Activated CD4-positive, CD25-positive, alpha-beta regulatory T cell treated with anti-CD3 and anti-CD28 coated beads, Interleukin-2, amount 50 U/mL, for 24 hours (primary cell): ENCODE data around the gene WNT3A.

ENCODE experiments used
- ATAC-seq, 2 donors: fragments of 150-1000 bp; cut with Tn5 transposase; one replicate each; pipeline ENCODE4 v1.10.0; 2021; ENCODE audit warnings: mild to moderate bottlenecking in 1 of 2, moderate library complexity in 1 of 2

WNT3A gene

DNA sequence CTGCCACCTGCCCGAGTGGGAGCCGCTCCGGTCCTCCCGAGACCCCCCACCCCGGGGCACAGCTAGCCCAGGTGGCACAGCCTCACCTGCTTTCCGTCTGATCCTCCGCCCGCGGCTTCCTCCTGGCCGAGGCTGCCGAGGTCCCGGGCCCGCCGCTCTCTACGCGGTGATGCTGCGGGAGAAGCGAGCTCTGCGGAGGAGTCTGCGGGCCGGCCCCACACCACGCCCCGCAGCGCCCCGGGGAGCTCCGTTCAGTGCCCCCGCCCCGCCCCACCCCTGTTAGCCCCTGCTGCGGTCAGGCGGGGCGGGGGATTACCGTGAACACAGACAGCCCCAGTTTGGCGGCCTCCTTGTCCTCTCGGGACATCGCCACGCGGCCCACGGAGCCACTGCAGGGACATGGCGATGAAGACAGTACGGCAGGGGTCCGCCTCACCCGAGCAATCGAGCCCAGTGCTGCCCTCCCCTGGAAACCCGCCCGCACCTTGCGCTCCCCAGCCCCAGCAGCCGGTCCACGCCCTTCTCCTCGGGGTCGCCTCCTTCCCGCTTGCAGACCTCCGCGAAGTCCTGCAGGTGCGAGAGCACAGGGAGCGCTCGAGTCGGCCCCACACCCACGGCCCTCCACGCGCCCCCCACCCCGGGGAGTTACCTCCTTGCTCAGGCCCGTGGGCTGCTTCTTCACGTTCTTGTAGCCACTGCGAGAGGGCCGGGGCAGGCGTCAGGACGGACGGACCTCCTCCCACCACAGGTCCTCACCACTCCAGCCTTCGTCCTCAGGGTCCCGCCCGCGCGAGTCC, 95.4 kb downstream of the WNT3A start:
- ATAC-seq = peak; percentile 39 to 50

DNA sequence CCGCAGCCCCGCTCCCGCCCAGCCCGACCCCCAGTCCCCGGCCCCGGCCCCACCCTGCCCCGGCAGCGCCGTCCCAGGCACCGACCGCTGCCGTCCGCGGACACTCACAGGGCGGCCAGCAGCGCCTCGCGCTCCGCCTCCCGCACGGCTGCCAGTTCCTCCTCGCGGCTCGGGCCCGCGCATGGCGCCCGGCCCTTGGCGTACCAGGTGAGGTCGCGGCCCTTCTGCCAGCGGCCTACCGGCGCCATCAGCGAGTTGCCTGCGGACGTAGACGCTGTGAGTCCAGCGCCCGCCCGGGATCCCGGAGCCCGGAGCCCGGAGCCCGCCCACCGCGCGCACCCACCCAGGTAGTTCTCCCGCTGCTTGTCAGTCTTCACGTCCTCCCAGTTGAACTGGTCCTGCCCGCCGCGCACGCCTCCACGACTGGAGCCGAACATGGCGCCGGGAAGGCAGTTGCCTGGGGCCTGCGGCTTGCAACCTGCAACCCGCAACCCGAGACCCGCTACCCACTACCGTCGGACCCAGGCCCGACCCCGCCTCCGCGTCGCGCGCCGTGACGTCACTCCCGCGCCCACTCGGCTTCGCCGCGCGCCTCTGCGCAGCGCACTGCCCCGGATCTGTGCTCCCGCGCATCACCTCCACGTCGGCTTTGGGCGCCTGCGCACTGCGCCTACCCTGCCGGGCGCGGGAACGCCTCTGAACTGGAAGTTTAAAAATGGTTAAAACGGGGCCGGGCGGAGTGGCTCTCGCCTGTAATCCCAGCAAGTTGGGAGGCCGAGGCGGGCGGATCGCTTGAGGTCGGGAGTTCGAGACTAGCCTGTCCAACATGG, 96.2 kb downstream of the WNT3A start, which contains the start of gene C1orf35:
Gene C1orf35, minus strand, starts transcription at position 535 of the 830 bp plus-strand sequence. Its CDS starts 98 bp downstream, at position 437.
- peak; percentile 85 to 87 for ATAC-seq

DNA sequence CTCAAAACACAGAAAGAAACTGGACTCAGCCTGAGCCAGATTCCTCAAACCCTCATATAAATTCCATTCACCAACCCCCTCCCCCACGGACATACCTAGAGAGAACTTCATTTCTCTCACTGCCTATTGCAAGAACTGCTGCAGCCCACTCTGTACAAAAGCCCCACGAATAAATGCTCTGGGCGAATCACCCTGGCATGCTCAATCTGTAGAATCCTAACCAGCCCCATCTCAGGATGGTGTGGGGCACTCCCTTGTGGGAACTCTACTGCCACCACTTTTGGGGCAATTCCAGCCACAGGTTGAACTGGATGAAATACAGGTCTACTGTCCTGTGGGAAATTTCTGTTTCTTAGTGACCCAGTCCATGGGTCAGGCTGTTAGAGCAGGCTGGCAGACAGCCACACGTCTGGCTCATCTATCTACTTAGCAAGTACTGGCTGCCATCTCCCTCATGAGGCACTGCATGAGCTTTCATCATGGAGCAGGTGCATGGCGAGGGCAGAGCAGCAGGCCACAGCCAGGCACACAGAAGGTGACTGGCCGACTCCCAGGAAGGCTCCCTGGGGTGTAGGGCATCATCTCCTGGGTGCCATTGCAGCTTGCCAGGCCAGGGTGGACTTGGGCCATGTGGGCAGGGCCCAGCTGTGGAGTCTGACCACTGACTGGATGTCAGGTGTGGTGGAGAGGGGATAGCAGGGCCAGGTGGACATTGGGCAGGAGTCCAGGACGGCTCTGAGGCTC, 97.9 kb downstream of the WNT3A start:
- ATAC-seq = no peak

- ATAC-seq = no peak
Observed at GRCh38 chr1:228105270-228105995, 98.6 kb downstream of the WNT3A start.

DNA sequence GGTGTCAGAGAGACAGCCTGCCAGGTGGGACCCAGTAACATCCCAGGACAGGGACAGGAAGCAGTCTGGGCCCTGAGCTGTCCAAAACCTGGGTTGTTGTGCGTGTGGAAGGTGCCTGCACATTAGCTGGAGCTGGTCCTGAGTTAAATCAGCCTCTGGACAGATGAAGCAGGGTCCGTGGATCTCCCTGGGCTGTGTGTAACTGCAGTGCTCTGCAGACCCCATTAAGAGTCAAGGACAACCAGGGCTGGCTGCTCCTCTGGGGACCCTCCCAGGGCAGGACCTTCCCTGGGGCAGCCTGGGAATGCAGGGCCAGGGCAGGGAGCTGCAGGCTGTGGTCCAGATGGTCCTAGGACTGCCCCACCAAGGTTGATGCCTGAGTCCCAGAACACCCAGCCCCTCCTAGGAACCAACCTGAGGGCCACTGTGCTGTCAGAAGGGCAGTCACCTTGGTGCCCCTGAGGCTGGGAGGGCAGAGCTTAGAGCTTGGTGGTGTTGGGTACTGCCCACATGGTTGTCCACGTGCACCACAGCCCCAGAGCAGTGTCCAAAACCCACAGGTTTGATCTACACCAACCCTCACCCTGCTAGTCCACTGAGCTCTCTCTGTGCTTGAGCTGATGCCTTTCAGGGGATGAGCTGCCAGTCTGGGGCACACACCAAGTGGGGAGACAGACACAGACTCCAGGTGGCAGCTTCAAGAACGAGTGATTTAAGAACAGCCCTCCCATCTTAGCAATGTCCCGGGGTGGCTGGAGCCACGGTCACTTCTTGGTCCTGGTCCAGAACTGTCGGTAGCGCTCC, 99.4 kb downstream of the WNT3A start:
- no peak for ATAC-seq

- ATAC-seq = no peak
Observed at GRCh38 chr1:228106800-228107054, 99.9 kb downstream of the WNT3A start.

- no peak for ATAC-seq
Observed at GRCh38 chr1:228107636-228108035, 100.8 kb downstream of the WNT3A start.

DNA sequence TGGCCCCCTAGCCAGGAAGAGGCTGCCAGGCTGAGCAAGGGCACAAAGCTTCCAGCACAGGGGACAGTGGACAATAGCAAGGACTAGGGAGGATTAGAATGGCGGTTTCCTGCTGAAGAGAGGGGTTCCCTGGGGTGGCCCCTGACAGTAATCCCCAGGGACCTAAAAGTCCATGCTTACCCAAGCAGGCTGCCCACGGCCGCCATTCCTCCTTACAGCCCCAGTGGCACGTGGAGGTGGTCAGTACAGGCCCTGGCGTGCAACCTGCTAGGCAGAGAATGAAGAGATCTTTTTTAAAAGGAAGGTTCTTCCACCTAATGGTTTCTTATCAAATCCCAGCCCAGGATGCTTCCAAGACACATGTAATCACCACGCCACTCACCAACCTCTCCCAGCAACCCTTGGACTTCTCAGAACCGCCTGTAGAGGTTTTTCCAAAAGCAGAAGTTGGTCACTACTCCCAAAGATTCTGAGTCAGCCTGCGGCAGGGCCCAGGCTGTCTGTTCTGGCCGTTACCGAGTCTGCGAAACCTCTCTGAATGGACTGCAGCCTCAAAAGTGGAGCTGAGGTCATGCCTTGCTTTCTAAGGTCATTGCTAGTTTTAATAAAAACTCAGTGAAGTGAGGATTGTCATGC, 101.4 kb downstream of the WNT3A start:
- no peak for ATAC-seq

DNA sequence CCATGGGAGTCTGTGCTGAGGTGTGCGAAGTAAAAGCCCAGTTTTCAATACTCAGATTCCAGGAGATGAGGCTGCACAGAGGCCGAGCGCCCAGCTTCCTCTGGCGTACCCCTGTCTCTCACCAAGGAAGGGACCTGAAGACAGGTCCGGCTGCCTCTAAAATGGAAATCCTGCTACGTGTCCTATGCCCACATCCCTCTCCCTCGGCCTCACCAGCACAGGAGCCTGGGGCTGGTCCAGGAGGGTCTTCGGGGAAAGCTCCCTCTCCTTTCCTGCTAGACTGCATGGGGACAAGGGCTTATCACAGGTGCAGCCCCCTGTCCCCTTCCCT, 101.9 kb downstream of the WNT3A start:
- ATAC-seq = no peak

GRCh38 chr1:228109073-228109961, 102.5 kb downstream of the WNT3A start, which contains the start of gene MRPL55:
TSS of gene MRPL55 (minus strand) at chr1:228109299. CDS start at chr1:228108260, 1,039 bp downstream.
- ATAC-seq = peak; percentile 95

DNA sequence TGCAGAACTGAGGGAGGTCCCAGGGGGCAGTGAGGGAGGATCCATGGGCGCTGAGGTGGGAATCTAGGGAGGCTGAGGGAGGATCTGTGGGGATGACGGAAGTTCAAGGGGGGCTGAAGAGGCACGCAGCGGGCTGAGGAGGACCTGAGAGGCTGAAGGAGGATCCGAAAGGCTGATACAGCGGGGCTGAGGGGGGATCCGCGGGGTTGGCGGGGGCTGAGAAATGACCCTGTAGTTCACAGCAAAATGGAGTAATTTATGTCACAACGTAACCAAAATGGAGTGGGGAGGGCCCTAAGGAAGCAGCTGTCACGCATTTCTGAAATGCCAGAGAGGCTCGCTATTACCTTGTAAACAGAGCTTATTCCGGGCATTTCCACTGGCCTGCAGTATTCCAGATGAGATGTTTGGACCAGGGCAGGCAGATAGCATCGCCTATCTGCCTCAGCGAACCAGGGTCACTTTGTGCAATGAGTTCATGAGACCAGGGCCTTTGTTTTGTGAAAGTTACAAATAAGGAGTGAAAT, 103.2 kb downstream of the WNT3A start:
- ATAC-seq = no peak

DNA sequence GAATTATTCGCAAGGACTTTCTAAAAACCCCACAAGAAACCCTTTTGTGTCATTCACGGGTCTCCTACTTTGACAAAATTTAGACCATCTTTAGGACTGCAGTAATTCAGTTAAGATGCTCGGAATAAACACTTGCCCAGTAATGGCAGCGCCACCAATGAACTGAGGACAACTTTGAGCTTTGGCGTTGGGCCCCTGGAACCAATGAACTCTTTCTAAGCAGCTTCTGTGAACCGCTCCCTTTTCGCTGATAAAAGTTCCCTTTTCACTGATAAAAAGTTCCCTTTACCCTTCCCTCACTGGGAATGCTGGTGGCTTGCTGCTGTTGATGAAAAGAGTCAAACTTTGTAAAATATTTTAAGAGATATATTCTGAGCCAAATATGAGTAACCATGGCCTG, 103.8 kb downstream of the WNT3A start:
- no peak for ATAC-seq
